ENCODE measurements around the gene ATF7IP.

- TF ChIP-seq ZNF175 (tag by site-specific recombination; IDR thresholded peaks at IDR 0.05) (no peak), ATF2 (tag by site-specific recombination; IDR thresholded peaks at IDR 0.05; ENCODE audit: low read depth) (no peak), CTCF (tag by site-specific recombination; IDR thresholded peaks at IDR 0.05) (no peak), ZNF658 (tag by site-specific recombination; IDR thresholded peaks at IDR 0.05) (no peak), ZFP69B (tag by site-specific recombination; IDR thresholded peaks at IDR 0.05) (no peak), ZNF292 (tag by site-specific recombination; IDR thresholded peaks at IDR 0.05; ENCODE audit: borderline replicate concordance, low read depth) (no peak), ZNF704 (tag by site-specific recombination; IDR thresholded peaks at IDR 0.05) (no peak), SP7 (tag by site-specific recombination; IDR thresholded peaks at IDR 0.05) (no peak; the same call in 1 of the 2 replicates), ZNF266 (tag by site-specific recombination; IDR thresholded peaks at IDR 0.05; ENCODE audit: low read depth) (no peak), ZBTB49 (tag by site-specific recombination; IDR thresholded peaks at IDR 0.05; ENCODE audit: low read depth) (no peak), ZNF302 (tag by site-specific recombination; IDR thresholded peaks at IDR 0.05; ENCODE audit: low read depth) (no peak), ZNF155 (tag by site-specific recombination; IDR thresholded peaks at IDR 0.05) (no peak), ZNF747 (tag by site-specific recombination; IDR thresholded peaks at IDR 0.05) (no peak), ZNF146 (tag by site-specific recombination; IDR thresholded peaks at IDR 0.05) (no peak)
These were observed 19.5 kb downstream of the ATF7IP start for GRCh38 chr12:14384783-14385638.
